SK-MEL-5 (cell line): Measurements from ENCODE around the gene KRT6C. TPM values are rescaled to one million over a fixed set of nuclear protein-coding genes. Genes with fewer than 3 reads are reported as not detected.

ENCODE experiments used
- DNase-seq: peaks from one replicate; pipeline ENCODE4 v3.0.0-alpha.2; 2016; ENCODE audit warnings: low read depth, low spot score
- in situ Hi-C: cut with HindIII; loops from 2 replicates; pipeline ENCODE4 v1.10.0; 2016; ENCODE audit warnings: low sequenced_read_pairs, high pct_unique_total_duplicates, low pct_unique_long_range_greater_than_20kb
- total RNA-seq: library from RNA; depleted of rRNA; stranded (reverse); fragments of >200 nt; shearing (Covaris generic); gene quantifications from 2 replicates; pipeline ENCODE4 v1.2.3, GENCODE V29; 2014

The KRT6C gene
- total RNA-seq, 1 experiment from 2014 or later = not detected

- peak; percentile 41 for DNase-seq
- in situ Hi-C loops = no loop called here
Observed at GRCh38 chr12:52442600-52443061, 31.0 kb downstream of the KRT6C start.

DNA sequence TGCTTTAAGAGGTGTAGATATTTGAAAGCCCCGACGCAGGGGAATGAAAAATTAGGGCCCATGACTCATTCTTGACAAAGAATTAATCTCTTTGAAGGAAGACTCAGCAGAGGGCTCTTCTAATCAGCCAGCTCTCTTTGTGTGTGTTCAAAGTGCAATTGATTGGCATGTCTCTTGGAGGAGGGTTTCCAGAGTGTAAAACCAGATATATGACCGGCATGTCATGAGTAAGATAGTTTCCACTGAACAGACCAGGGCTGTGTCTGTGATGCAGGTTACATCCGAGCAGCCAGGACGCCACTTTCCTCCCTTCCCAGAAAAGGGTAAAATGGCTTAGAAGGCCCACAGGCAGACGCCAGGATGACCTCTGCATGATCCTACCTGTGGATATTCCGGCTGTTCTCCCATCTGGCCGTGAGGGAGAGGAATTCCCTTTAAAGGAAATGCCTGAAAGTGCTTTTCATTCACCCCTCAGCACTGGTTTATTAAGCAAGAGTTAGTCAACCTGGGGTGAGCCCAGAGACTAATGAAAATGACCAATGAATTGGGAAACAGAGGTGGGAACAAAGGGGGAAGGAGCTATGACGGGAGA is 32.2 kb downstream of the KRT6C start:
- no peak for DNase-seq
- in situ Hi-C loops = no loop called here

DNA sequence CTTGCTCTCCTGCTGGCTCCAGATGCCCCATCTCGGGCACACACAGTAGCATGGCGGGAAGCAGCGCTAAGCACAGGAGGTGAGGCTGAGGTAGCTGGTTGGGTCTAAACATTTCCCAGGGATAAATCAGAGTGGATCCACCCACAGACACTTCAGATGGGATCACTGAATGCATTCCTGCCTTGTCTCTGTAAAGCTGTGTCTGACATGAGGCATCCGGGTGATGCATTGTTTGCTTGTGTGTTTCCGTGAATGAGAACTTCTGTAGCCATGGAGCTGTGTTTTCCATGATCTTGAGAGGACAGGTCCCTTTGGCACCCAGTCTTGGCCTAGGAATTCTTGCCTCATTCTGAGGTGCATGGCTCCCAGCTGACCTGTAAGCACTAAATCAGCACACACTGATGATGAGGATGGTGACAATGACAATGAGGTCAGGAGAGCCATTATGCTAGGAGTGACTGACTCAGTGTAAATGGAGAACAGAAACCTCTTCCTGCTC is 32.7 kb downstream of the KRT6C start:
- no peak for DNase-seq
- in situ Hi-C loops = no loop called here

GRCh38 chr12:52439845-52440244 is 33.8 kb downstream of the KRT6C start:
- DNase-seq = no peak
- in situ Hi-C loops = no loop called here

DNA sequence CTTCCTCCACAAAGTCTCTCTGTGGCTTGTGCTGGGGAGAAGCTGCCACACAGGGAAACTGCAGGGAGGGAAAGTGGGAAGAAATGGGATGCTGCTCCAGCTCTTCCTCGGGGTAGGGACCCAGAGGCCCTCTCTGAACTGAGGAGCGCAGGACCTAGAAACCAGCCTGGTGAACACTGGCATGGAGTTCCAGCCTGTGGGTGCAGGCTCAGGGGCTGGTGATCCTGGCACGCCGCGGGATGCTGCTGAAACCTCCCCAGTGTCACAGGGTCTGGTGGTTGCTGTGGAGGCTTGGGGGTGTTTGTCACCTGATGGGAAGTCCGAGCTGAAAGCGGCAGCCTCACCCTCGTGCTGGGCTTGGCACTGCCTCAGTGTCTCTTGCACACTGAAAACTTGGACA is 34.2 kb downstream of the KRT6C start:
- in situ Hi-C loops = no loop called here
- no peak for DNase-seq

DNA sequence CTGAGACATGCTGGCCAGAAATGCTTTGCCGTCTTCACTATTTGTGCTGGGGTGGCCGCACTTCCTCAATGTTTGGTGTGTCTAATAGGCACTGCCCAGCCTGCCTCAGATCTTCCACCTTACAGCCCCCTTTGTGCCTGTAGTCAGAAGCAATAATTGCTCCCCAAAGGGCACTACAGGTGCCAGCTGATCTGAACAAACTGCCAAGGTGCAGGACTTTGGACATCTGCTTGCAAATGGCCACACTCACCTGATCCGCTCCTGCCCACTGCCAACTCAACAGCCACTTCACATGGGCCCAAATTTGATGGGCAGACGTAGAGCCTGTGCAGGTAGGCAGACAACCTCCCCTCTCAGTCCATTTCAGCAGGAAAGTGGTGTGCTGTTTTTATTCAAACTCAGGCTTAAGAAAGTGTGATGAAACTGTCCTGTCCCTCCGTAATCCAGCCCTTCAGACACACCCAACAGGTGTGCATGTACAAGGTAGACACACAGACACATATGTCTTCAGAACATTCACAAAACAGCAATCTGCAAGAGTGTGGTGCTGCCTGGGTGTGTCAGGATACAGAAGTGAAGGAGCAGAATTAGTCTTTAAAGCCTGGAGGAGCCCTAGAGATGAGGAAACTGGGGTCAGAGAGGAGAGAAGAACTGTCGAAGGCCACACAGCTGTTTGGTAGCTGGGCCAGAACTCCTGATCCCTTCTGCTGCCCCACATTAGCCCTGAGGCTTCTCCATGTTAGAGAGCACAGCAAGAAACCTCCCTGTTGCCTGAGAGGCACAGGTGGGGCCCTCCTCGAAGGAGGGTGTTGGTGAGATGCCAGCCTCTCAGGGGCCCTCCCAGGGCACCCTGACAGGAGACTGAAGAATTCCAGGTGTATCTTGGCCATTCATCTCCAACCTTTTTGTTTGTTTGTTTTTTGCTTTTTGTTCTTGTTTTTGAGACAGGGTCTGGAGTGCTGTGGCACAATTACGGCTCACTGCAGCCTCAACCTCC is 35.0 kb downstream of the KRT6C start:
- in situ Hi-C loops = no loop called here
- DNase-seq = no peak

DNA sequence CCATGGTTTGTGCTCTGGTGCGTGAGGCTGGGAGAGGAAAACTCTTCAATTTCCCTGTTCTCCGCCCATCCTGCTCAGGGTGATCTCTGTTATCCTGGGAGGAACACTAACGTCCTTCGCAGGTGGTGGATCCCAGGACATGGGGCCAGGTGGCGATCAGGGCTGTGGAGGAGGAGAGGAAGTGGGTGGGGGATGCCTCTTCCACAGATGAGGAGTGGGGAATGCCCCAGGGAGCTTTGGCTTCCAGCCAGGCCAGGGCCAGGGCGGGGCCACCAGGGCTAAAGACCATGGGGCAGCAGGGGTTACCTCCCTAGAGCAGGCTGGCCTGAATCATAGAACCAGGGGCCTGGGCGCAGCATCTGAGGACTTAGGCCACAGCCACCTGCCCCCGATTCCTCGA is 36.1 kb downstream of the KRT6C start:
- DNase-seq = no peak
- in situ Hi-C loops = no loop called here

DNA sequence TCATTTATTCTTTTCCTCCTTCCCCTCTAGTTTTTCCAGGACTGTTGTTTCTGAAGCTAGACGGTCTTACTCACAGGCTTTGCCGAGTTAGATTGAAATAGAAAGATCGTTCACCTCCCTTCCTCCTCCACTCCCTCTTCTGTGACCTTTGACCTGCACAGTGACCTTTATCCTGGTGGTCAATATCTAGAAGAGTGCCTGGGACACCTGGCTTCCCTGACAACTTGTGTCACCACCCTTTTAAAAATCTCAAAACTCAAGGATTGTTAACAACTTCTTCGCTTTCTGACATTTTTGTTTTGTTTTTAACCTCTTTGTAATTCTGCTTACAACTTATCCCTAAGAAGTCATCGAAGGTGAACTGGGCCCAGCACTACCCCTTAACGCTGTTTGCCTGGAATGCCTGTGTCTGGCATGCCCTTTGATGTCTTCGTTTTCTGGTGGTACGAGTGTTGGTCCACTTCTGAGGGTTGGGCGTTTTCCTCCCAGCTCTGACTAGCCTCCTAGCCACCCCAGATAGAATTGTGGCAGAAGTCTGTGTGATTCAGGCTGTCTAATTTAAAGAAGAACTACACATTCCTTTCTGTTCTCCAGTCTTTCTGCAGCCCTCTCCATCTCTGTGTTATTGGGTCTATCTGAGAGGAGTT is 36.7 kb downstream of the KRT6C start:
- no peak for DNase-seq
- in situ Hi-C loops = no loop called here

DNA sequence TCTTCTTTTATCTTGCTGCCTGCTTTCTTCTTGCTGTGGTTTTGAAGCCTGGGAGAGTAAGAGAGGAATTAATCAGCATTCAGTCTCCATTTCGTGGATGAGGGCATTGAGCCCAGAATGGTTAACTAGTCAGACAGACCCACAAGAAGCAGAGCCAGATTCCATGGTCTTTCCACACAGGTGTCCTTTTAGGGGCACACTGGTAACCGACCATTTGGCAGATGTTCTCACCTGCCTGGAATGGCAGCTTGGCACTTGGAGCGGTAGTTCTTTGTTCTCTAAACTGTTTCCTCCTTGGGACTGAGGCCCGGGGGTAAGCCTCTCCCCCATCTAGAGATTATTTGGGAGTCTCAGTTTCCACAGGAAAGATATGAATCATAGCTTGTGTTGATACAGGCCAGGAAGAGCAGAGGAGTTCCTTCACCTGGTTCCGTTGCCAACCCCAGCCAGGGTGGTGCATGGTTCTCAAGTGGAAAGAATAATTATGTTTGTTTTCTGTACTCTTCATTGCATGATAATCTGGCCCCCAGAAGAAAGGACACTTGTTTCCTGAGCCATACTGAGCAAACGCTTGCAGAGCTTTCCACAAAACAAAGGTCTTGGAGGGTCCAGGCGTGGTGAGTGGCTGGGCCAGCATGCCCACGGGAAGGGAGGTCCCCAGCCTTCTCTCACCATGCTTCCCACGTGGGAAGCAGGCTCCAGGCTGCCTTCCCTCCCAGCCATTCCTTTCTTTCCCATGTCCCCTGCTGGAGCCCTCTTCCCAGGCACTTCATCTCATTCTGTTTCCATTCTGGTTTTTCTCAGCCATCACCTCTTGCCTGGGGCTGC is 37.4 kb downstream of the KRT6C start:
- in situ Hi-C loops = no loop called here
- no peak for DNase-seq

GRCh38 chr12:52435659-52435999 is 38.0 kb downstream of the KRT6C start:
- no peak for DNase-seq
- in situ Hi-C loops = no loop called here

- no peak for DNase-seq
- in situ Hi-C loops = no loop called here
Observed at GRCh38 chr12:52434760-52435530, 38.7 kb downstream of the KRT6C start.

DNA sequence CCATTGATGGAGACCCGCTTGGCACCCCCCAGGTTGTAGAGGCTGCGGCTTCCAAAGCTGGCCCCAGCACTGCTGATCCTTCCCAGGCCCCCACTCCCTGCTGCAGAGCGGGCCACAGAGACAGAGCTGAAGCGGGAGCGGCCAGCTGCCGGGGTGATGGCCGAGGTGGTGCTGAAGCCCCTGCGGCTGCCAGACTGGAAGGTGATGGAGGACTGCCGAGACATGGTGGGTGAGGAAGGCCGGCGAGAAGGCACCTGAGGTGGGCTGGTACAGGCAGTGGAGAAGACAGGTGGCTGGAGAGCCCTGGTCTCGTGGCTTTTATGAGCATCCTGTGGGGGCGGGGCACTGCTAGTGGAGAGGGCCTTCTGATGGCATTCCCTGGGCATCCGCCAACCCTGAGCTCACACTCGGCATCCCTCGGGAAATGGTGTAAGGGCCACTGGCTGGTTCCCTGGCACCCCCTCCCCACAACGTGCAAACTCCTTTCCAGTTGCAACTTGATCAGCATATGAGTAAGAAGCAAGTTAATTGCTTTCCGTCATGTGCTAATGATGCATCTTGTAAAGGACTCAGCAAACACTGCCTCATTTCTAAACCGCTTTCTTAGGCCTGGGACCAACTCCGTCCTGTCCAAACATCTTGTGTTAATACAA is 39.4 kb downstream of the KRT6C start, which contains the start of gene KRT75:
Gene KRT75 (minus strand): TSS at position 291 of the 653 bp plus-strand sequence. CDS start 67 bp downstream, at position 224.
- DNase-seq = no peak
- in situ Hi-C loops = no loop called here

- DNase-seq = no peak
Observed at GRCh38 chr12:52433501-52434080, 40.0 kb downstream of the KRT6C start.

DNA sequence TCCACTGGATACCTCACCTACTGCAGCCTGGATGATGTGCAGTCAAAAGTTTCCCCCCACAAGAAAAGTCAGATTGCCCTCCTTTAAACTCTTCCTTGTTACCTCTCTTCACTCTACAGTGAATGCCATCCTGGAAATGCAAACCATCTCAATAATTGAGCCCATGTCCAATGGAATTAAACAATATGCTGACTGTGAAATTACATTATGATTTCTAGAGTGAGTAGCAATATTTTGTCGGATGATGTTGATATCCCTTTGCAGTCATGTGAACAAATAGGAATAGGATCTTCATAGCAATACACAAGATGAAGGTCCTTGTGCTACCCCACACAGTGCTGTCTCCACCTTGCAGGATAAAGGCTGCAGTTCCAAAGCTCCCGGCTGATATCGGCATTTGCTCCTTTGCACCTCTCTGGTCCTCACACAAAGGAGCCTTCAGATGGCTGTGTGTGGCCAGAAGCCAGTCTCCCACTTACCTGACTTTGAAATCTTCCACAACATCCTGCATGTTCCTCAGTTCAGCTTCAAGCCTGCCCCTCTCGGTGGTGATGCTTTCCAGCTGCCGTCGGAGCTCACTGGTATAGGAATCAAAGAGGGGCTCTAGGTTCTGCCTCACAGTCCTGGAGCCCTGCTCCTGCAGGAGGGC is 40.9 kb downstream of the KRT6C start:
- in situ Hi-C loops = no loop called here
- no peak for DNase-seq

More at GRCh38 chr12:52433501-52434080, 40.0 kb downstream of the KRT6C start:
- in situ Hi-C loops = no loop called here

GRCh38 chr12:52428121-52428520 is 45.5 kb downstream of the KRT6C start:
- peak; percentile 37 for DNase-seq
- in situ Hi-C loops = no loop called here
